T-cell (primary cell): ENCODE results near the gene TMF1. TPM values are rescaled to one million over a fixed set of nuclear protein-coding genes. Genes with fewer than 3 reads are reported as not detected.

ENCODE experiments used
- ATAC-seq, 4 experiments: fragments of 200-7000 bp in 3 of 4; fragments of 150-1000 bp in 1 of 4; cut with Tn5 transposase; replicated peaks in 1 of 4; 1 replicate in 3 of 4; 2 replicates in 1 of 4; pipeline ENCODE4 v1.10.0; 2021; ENCODE audit warnings: moderate library complexity in 3 of 4, mild to moderate bottlenecking in 2 of 4, moderate number of reproducible peaks in 1 of 4
- CTCF ChIA-PET, 2 donors: fragments of 300-600 bp; sonication (Branson Sonifier 250); formaldehyde crosslinking; loops; one replicate each; lab custom pipeline; 2022; ENCODE audit warnings: antibody characterized with exemption in 2 of 2; lab: Charles Lee
- POLR2A ChIA-PET, 2 donors: fragments of 300-600 bp; sonication (Branson Sonifier 250); formaldehyde crosslinking; loops; one replicate each; lab custom pipeline; 2022; ENCODE audit warnings: antibody characterized with exemption in 2 of 2; lab: Charles Lee
- DNase-seq, 35 experiments: peaks; one replicate each; pipeline versions ENCODE4 v3.0.0 to v3.0.0-alpha.2; 2013 to 2023
- H3K27ac ChIP-seq: one replicate; pipeline ENCODE4 v1.5.1; 2013; ENCODE audit warnings: low read length
- H3K27me3 ChIP-seq, 2 experiments: replicated peaks in 1 of 2; 1 replicate in 1 of 2; 2 replicates in 1 of 2; pipeline versions ENCODE4 v1.6.1 to v1.7.0; 2013; ENCODE audit warnings: low read length in 1 of 2, mixed read lengths in 1 of 2; ENCODE audit not compliant: control insufficient read depth in 2 of 2, insufficient read depth in 2 of 2; ENCODE audit errors: extremely low read depth in 1 of 2
- H3K36me3 ChIP-seq, 2 donors: 1 replicate in 1 of 2; 2 replicates in 1 of 2; pipeline versions ENCODE4 v1.6.1 to v1.7.0; 2013; ENCODE audit warnings: low read length in 1 of 2; ENCODE audit not compliant: control insufficient read depth in 2 of 2, insufficient read depth in 1 of 2; ENCODE audit errors: extremely low read depth in 1 of 2
- H3K4me1 ChIP-seq, 2 experiments: 1 replicate in 1 of 2; 2 replicates in 1 of 2; pipeline versions ENCODE4 v1.6.1 to v1.7.0; 2013; ENCODE audit warnings: low read length in 2 of 2, mixed read lengths in 1 of 2; ENCODE audit not compliant: insufficient read depth in 2 of 2, control insufficient read depth in 1 of 2; ENCODE audit errors: extremely low read depth in 1 of 2
- H3K4me3 ChIP-seq, 2 donors: 1 replicate in 1 of 2; 2 replicates in 1 of 2; pipeline versions ENCODE4 v1.5.1 to v1.7.0; 2013; ENCODE audit warnings: mild to moderate bottlenecking in 2 of 2, low read length in 1 of 2, moderate library complexity in 1 of 2; ENCODE audit not compliant: control insufficient read depth in 1 of 2; ENCODE audit errors: extremely low read depth in 1 of 2
- H3K9me3 ChIP-seq: 2 replicates; pipeline ENCODE4 v1.7.0; 2013
- H3K27ac Mint-ChIP-seq, 2 donors: one replicate each; pipeline ENCODE4 v1.8.0; 2020 to 2021; ENCODE audit warnings: mild to moderate bottlenecking in 2 of 2, mixed read lengths in 2 of 2
- H3K27me3 Mint-ChIP-seq, 2 donors: one replicate each; pipeline ENCODE4 v1.8.0; 2021 to 2022; ENCODE audit warnings: mixed read lengths in 2 of 2
- H3K36me3 Mint-ChIP-seq: one replicate; pipeline ENCODE4 v1.8.0; 2021; ENCODE audit warnings: mixed read lengths
- H3K4me1 Mint-ChIP-seq, 3 donors: one replicate each; pipeline ENCODE4 v1.8.0; 2020 to 2022; ENCODE audit warnings: mixed read lengths in 3 of 3, mild to moderate bottlenecking in 1 of 3
- H3K4me3 Mint-ChIP-seq, 3 donors: one replicate each; pipeline ENCODE4 v1.8.0; 2020 to 2022; ENCODE audit warnings: mild to moderate bottlenecking in 3 of 3, mixed read lengths in 3 of 3, moderate library complexity in 3 of 3
- H3K9me3 Mint-ChIP-seq, 3 donors: one replicate each; pipeline ENCODE4 v1.8.0; 2020 to 2022; ENCODE audit warnings: mixed read lengths in 3 of 3
- WGBS: methylation state at CpG from one replicate; pipeline ENCODE4 v1.1.5; 2013; ENCODE audit warnings: missing lambda C conversion rate; ENCODE audit not compliant: insufficient coverage; 5-methylcytosine and 5-hydroxymethylcytosine counted together
- total RNA-seq, 35 experiments: library from RNA in 6 of 35; stranded (reverse) in 6 of 35; fragments of 120-200 nt in 1 of 35; gene quantifications; one replicate each; pipeline versions ENCODE4 v1.2.1 to v1.2.4 and lab custom pipeline; 2013 to 2026

The TMF1 gene
- total RNA-seq, 5 donors from 2014 or later (not counting 1 experiment from before 2014, with no cell fraction given): 39.9 to 80.4 (median 46.1) TPM

DNA sequence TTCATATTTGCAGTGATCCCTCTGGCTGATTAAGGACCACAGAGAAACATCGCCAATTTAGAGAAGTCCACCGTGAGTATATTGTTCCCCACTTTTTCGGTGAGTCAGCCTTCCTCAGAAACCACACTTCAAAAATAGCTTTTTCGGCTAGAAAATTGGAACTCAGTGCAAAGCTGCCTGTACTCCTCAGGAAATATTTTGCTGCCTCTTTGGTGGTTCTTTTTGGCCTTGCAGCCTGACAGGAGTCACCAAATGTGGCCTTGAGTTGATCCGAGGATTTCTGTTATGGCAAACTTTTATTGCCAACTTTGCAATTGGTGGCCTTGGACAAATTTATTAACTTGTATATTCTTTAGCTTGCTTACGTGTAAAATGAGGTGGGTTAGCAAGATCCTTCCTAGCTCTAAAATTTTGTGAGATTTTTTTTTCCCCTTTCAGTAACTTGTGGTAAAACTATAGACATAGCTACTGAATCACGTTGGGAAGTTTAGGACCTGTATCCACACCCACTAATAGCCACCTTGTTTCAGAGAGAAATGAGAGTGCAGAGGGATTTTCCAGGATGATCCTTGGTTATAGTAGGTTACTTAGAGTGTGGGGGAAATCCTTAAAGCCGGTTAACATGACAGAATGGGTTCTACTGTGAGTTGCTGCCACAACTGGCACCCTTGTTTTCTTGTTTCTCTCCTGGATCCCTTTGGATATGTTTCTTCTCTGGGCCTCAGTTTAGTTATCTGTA, 42.5 kb upstream of the TMF1 start:
- peaks cover 69 to 86% of the 10 kb centered on the region in 2 experiments for H3K4me1 ChIP-seq
- Mint-ChIP-seq H3K36me3 (peaks cover 32% of the 10 kb centered on the region), H3K27ac (peak overlapping the region; percentile 97 to 98), H3K4me1 (peaks cover 87 to 89% (median 87%) of the 10 kb centered on the region in 3 donors), H3K27me3 (no peaks in the 10 kb centered on the region), H3K4me3 (peak overlapping the region; percentile 56 to 77 (median 64)), H3K9me3 (no peaks in the 10 kb centered on the region)
- DNase-seq: peak in 1 of 35 experiments; percentile 48
- H3K4me3 ChIP-seq: peak overlapping the region in 1 of 2 donors; percentile 54
- 5% methylated on average over 3 of the region's 8 CpGs for WGBS
- H3K27me3 ChIP-seq: no peaks in the 10 kb centered on the region
- peak in 1 of 4 experiments; percentile 1 for ATAC-seq
- no peaks in the 10 kb centered on the region for H3K9me3 ChIP-seq
- H3K36me3 ChIP-seq: peaks cover 0 to 28% of the 10 kb centered on the region in 2 donors
- POLR2A ChIA-PET: interaction anchor here (0.6 to 1.5 kb wide), 5 partner anchors 9 to 47 kb away, joined by 3 to 8 read pairs (median 5); no protein-coding TSS in a partner anchor
- H3K27ac ChIP-seq: peak overlapping the region; percentile 90
- CTCF ChIA-PET: interaction anchor here (0.6 to 2.0 kb wide), 9 partner anchors 8 to 37 kb away, joined by 3 to 6 read pairs (median 4); partner anchors contain the start of gene ARL6IP5 (in 1 of the 2)

GRCh38 chr3:69092030-69092516, 39.9 kb upstream of the TMF1 start:
- Mint-ChIP-seq H3K9me3 (no peaks in the 10 kb centered on the region), H3K4me1 (peaks cover 91 to 95% (median 92%) of the 10 kb centered on the region in 3 donors), H3K36me3 (peaks cover 25% of the 10 kb centered on the region), H3K27ac (peak overlapping the region; percentile 97 to 98), H3K4me3 (peak overlapping the region; percentile 64 to 77 (median 68)), H3K27me3 (no peaks in the 10 kb centered on the region)
- peak overlapping the region; percentile 35 to 71 for H3K4me3 ChIP-seq
- H3K4me1 ChIP-seq: peaks cover 87 to 90% of the 10 kb centered on the region in 2 experiments
- DNase-seq (peak in 13 of 35 experiments; percentile 13 to 66 (median 24)), ATAC-seq (peak; percentile 74 to 81 (median 77))
- no peaks in the 10 kb centered on the region for H3K9me3 ChIP-seq
- H3K36me3 ChIP-seq: peaks cover 0 to 19% of the 10 kb centered on the region in 2 donors
- POLR2A ChIA-PET: interaction anchor here (0.6 to 1.7 kb wide), 15 partner anchors 9 to 1698 kb away, joined by 3 to 19 read pairs (median 7); partner anchors contain the start of gene UBA3 (in 1 of the 2)
- CTCF ChIA-PET: interaction anchor here (0.7 to 3.1 kb wide), 7 partner anchors 8 to 67 kb away, joined by 3 to 20 read pairs (median 5); partner anchors contain the start of gene TMF1 (in 1 of the 2)
- peak overlapping the region; percentile 90 for H3K27ac ChIP-seq
- WGBS: no CpG with 5 or more reads among the region's 4 CpGs
- no peaks in the 10 kb centered on the region for H3K27me3 ChIP-seq

DNA sequence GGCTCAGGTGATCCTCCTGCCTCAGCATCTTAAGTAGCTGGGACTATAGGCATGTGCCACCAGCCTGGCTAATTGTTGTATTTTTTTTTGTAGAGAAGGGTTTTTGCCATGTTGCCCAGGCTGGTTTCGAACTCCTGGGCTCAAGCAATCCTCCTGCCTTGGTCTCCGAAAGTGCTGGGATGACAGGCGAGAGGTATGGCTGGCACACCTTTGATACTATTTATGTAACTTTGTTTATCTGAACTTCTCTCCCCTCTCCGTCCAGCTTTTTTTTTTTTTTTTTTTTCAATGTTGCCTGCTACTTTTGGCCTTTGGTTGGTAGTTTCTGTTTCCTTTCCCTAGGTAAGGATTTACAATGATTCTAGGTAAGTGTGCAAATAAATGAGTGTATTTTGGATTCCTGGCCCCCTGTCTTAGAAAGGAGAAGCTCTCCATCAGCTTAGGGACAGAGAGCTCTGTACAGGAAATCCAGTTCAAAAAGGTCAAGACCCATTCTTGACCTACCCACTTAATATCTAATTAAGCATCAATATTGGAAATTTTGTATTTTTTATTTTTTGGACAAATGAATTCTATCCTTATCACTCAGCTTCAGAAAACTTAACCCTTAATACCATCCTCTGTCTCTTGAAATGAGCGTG, 39.4 kb upstream of the TMF1 start:
- Mint-ChIP-seq H3K4me1 (peaks cover 87 to 90% (median 87%) of the 10 kb centered on the region in 3 donors), H3K27ac (peak overlapping the region; percentile 97 to 98), H3K4me3 (peak overlapping the region; percentile 64 to 77 (median 68)), H3K27me3 (no peaks in the 10 kb centered on the region), H3K9me3 (no peaks in the 10 kb centered on the region), H3K36me3 (peaks cover 25% of the 10 kb centered on the region)
- ATAC-seq (peak in 2 of 4 experiments; percentile 1 to 3), DNase-seq (peak in 1 of 35 experiments; percentile 32)
- CTCF ChIA-PET: interaction anchor here (0.5 to 3.1 kb wide), 9 partner anchors 8 to 68 kb away, joined by 3 to 20 read pairs (median 5); partner anchors contain the start of gene TMF1 (in 1 of the 2)
- WGBS: 80% methylated on average over 1 of the region's 5 CpGs
- Histone ChIP-seq H3K27me3 (no peaks in the 10 kb centered on the region), H3K27ac (peak overlapping the region; percentile 90), H3K9me3 (no peaks in the 10 kb centered on the region), H3K36me3 (peaks cover 0 to 19% of the 10 kb centered on the region in 2 donors), H3K4me1 (peaks cover 84 to 89% of the 10 kb centered on the region in 2 experiments), H3K4me3 (peak overlapping the region; percentile 5 to 44)
- POLR2A ChIA-PET: interaction anchor here (0.5 to 1.7 kb wide), 15 partner anchors 9 to 1698 kb away, joined by 3 to 19 read pairs (median 7); partner anchors contain the start of gene UBA3 (in 1 of the 2)

DNA sequence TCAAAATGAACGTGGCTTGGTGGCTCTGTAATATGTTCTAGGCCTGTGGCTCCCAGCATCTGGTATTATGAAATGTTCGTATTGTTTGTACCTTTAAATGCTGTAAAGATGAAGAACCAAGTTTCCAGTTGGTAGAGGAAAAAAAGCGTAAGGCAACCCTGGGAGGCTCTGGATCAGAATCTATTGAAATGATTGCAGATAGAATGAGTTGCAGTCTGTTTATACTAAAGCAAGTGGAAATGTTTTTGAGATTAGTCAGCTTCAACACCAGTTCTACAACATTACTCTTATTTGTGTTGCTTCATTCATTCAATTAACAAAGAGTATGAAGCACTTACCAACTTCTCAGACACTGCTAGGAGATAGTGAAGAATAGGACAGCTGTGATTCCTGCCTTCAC, 37.9 kb upstream of the TMF1 start:
- 40% methylated on average over 2 of the region's 3 CpGs for WGBS
- H3K9me3 Mint-ChIP-seq: no peaks in the 10 kb centered on the region
- H3K4me3 ChIP-seq: no peak overlapping the region

GRCh38 chr3:69088063-69088462, 35.9 kb upstream of the TMF1 start:
- CTCF ChIA-PET: no interaction called here
- POLR2A ChIA-PET: interaction anchor here in 1 of 2 donors (0.5 kb wide), 1 partner anchor 11 kb away, joined by 5 read pairs; no protein-coding TSS in a partner anchor
- peak overlapping the region; percentile 90 for H3K27ac ChIP-seq
- DNase-seq (no peak), ATAC-seq (no peak)
- Mint-ChIP-seq H3K4me1 (peaks cover 72 to 81% (median 79%) of the 10 kb centered on the region in 3 donors), H3K27me3 (no peaks in the 10 kb centered on the region), H3K9me3 (no peaks in the 10 kb centered on the region), H3K27ac (peak overlapping the region; percentile 88 to 97), H3K36me3 (peaks cover 19% of the 10 kb centered on the region), H3K4me3 (peak overlapping the region; percentile 75 to 90 (median 87))
- no peaks in the 10 kb centered on the region for H3K9me3 ChIP-seq
- no CpG with 5 or more reads among the region's 2 CpGs for WGBS
- peaks cover 0 to 9% of the 10 kb centered on the region in 2 donors for H3K36me3 ChIP-seq
- H3K4me1 ChIP-seq: peaks cover 71 to 72% of the 10 kb centered on the region in 2 experiments
- peak overlapping the region; percentile 15 to 85 for H3K4me3 ChIP-seq
- H3K27me3 ChIP-seq: no peaks in the 10 kb centered on the region

More for the DNA sequence above, 37.9 kb upstream of the TMF1 start:
- POLR2A ChIA-PET: interaction anchor here (0.6 to 1.5 kb wide), 3 partner anchors 9 to 37 kb away, joined by 3 to 8 read pairs (median 4); no protein-coding TSS in a partner anchor
- ATAC-seq: no peak
- no peaks in the 10 kb centered on the region for H3K27me3 Mint-ChIP-seq
- H3K27ac ChIP-seq: peak overlapping the region; percentile 90
- DNase-seq: no peak
- H3K36me3 Mint-ChIP-seq: peaks cover 20% of the 10 kb centered on the region
- H3K27ac Mint-ChIP-seq: peak overlapping the region; percentile 85 to 97
- no peaks in the 10 kb centered on the region for H3K27me3 ChIP-seq
- no peaks in the 10 kb centered on the region for H3K9me3 ChIP-seq
- CTCF ChIA-PET: no interaction called here
- H3K36me3 ChIP-seq: peaks cover 0 to 14% of the 10 kb centered on the region in 2 donors
- peaks cover 75 to 81% of the 10 kb centered on the region in 2 experiments for H3K4me1 ChIP-seq
- peaks cover 74 to 82% (median 82%) of the 10 kb centered on the region in 3 donors for H3K4me1 Mint-ChIP-seq
- H3K4me3 Mint-ChIP-seq: peak overlapping the region; percentile 47 to 90 (median 59)
